Tibial nerve (tissue), 4 donors: ENCODE measurements around the gene HCK.

ENCODE experiments used
- CTCF ChIP-seq, 5 experiments: fragments of 200-600 bp in 3 of 5; fragments of 450-650 bp in 2 of 5; sonication (generic) in 3 of 5; IDR thresholded peaks; one replicate each; pipeline ENCODE4 v1.5.1; 2016 to 2019; ENCODE audit warnings: antibody characterized with exemption in 5 of 5, mild to moderate bottlenecking in 3 of 5, moderate library complexity in 2 of 5
- EP300 ChIP-seq, 2 donors: sonication (generic); formaldehyde crosslinking; IDR thresholded peaks; one replicate each; pipeline ENCODE4 v1.6.1; 2017; ENCODE audit warnings: antibody characterized with exemption in 2 of 2, mild to moderate bottlenecking in 1 of 2
- POLR2A ChIP-seq, 2 donors: fragments of 450-650 bp; IDR thresholded peaks; one replicate each; pipeline ENCODE4 v1.6.1; 2017; ENCODE audit warnings: antibody characterized with exemption in 2 of 2, mild to moderate bottlenecking in 2 of 2, moderate library complexity in 2 of 2

- no peak for TF ChIP-seq CTCF (IDR thresholded peaks at IDR 0.05)
- TF ChIP-seq EP300 (IDR thresholded peaks at IDR 0.05): no peak
- TF ChIP-seq POLR2A (IDR thresholded peaks at IDR 0.05): no peak
Measured at GRCh38 chr20:32050324-32050841, 1.7 kb upstream of the HCK start.
